Measurements from ENCODE around the gene PACRG.

GRCh38 chr6:163087981-163088380 lies 360.2 kb downstream of the PACRG start:
- TF ChIP-seq EP300 (IDR thresholded peaks at IDR 0.05; ENCODE audit: borderline replicate concordance) (no peak), ZBTB7A (IDR thresholded peaks at IDR 0.05; ENCODE audit: low read depth) (no peak), CEBPB (IDR thresholded peaks at IDR 0.05) (no peak)

Measured in Ishikawa (cell line).